IMR-90 (cell line): ENCODE data around the gene ZNF76. TPM values are rescaled to one million over a fixed set of nuclear protein-coding genes. Genes with fewer than 3 reads are reported as not detected.

Experiments used
- ATAC-seq: fragments of 200-7000 bp; cut with Tn5 transposase; 2 replicates; pipeline ENCODE4 v1.9.1; 2020; ENCODE audit warnings: low read depth, mild to moderate bottlenecking, moderate library complexity
- BruUV-seq: library from RNA; stranded (reverse); fragments of 400-500 nt; replicated peaks from 2 replicates; lab custom pipeline; 2021; lab: Mats Ljungman, UMichigan
- CTCF ChIA-PET: fragments of 300-600 bp; formaldehyde crosslinking; extraction: SDS; loops from one replicate; lab custom pipeline; 2021; ENCODE audit warnings: antibody characterized with exemption; lab: Yijun Ruan, JAX
- POLR2A ChIA-PET: fragments of 300-600 bp; sonication (Branson Sonifier 250); formaldehyde crosslinking; loops from one replicate; lab custom pipeline; 2022; ENCODE audit warnings: antibody characterized with exemption; ENCODE audit not compliant: unreplicated experiment; lab: Charles Lee
- DNase-seq: peaks from one replicate; pipeline ENCODE4 v3.0.0; 2013
- H2AFZ ChIP-seq: replicated peaks from 2 replicates; pipeline ENCODE3; 2013; ENCODE audit warnings: low read length, mild to moderate bottlenecking; ENCODE audit not compliant: poor library complexity
- H2AK5ac ChIP-seq: 2 replicates; pipeline ENCODE4 v1.6.1; 2013; ENCODE audit warnings: low read depth, low read length, inconsistent platforms
- H2AK9ac ChIP-seq: replicated peaks from 2 replicates; pipeline ENCODE3; 2013; ENCODE audit warnings: mild to moderate bottlenecking, low read depth, low read length, moderate library complexity; ENCODE audit not compliant: poor library complexity
- H2BK120ac ChIP-seq: 2 replicates; pipeline ENCODE4 v1.6.1; 2013; ENCODE audit warnings: low read depth, low read length, inconsistent platforms
- H2BK15ac ChIP-seq: 3 replicates; pipeline ENCODE4 v1.6.1; 2013; ENCODE audit warnings: low read depth, low read length, inconsistent platforms
- H2BK20ac ChIP-seq: 2 replicates; pipeline ENCODE4 v1.6.1; 2013; ENCODE audit warnings: low read depth, mild to moderate bottlenecking, inconsistent platforms, low read length, moderate library complexity
- H2BK5ac ChIP-seq: 2 replicates; pipeline ENCODE4 v1.6.1; 2013; ENCODE audit warnings: mild to moderate bottlenecking, low read depth, low read length, inconsistent platforms; ENCODE audit not compliant: poor library complexity, severe bottlenecking
- H3K14ac ChIP-seq: replicated peaks from 2 replicates; pipeline ENCODE4 v1.6.1; 2013; ENCODE audit warnings: low read depth, low read length, inconsistent platforms
- H3K18ac ChIP-seq: 2 replicates; pipeline ENCODE4 v1.6.1; 2013; ENCODE audit warnings: low read depth, low read length, control low read depth
- H3K23ac ChIP-seq: 2 replicates; pipeline ENCODE4 v1.6.1; 2013; ENCODE audit warnings: low read depth, low read length, inconsistent platforms
- H3K27ac ChIP-seq: 2 replicates; pipeline ENCODE4 v1.5.1; 2013; ENCODE audit warnings: mild to moderate bottlenecking, control low read depth, low read length; ENCODE audit not compliant: insufficient read depth
- H3K27me3 ChIP-seq: 2 replicates; pipeline ENCODE4 v1.6.1; 2013; ENCODE audit warnings: low read length; ENCODE audit not compliant: control insufficient read depth, insufficient read depth
- H3K36me3 ChIP-seq: 2 replicates; pipeline ENCODE4 v1.6.1; 2013; ENCODE audit warnings: low read length, mixed read lengths; ENCODE audit not compliant: control insufficient read depth, insufficient read depth
- H3K4ac ChIP-seq: 2 replicates; pipeline ENCODE4 v1.6.1; 2013; ENCODE audit warnings: low read depth, low read length, inconsistent platforms
- H3K4me1 ChIP-seq: 2 replicates; pipeline ENCODE4 v1.6.1; 2013; ENCODE audit warnings: low read length, mixed read lengths; ENCODE audit not compliant: control insufficient read depth, insufficient read depth
- H3K4me2 ChIP-seq: 2 replicates; pipeline ENCODE4 v1.6.1; 2013; ENCODE audit warnings: low read depth, mild to moderate bottlenecking, control low read depth, low read length, moderate library complexity
- H3K4me3 ChIP-seq: 2 replicates; pipeline ENCODE4 v1.5.1; 2013; ENCODE audit warnings: low read depth, mild to moderate bottlenecking, control low read depth, low read length, moderate library complexity; ENCODE audit not compliant: insufficient read depth
- H3K56ac ChIP-seq: 2 replicates; pipeline ENCODE4 v1.6.1; 2013; ENCODE audit warnings: low read length, inconsistent platforms; ENCODE audit not compliant: insufficient read depth; ENCODE audit errors: extremely low read depth
- H3K79me1 ChIP-seq, 2 experiments: 2 replicates each; pipeline ENCODE4 v1.6.1; 2013; ENCODE audit warnings: low read length in 2 of 2, inconsistent platforms in 1 of 2, low read depth in 1 of 2
- H3K9ac ChIP-seq: 2 replicates; pipeline ENCODE4 v1.6.1; 2013; ENCODE audit warnings: low read depth, low read length, control low read depth
- H3K9me1 ChIP-seq: 2 replicates; pipeline ENCODE4 v1.6.1; 2013; ENCODE audit warnings: low read length, inconsistent platforms; ENCODE audit not compliant: insufficient read depth
- H3K9me3 ChIP-seq: 2 replicates; pipeline ENCODE4 v1.6.1; 2013; ENCODE audit warnings: low read length; ENCODE audit not compliant: control insufficient read depth, insufficient read depth
- H4K20me1 ChIP-seq: 2 replicates; pipeline ENCODE4 v1.6.1; 2013; ENCODE audit warnings: low read length, inconsistent platforms; ENCODE audit not compliant: insufficient read depth
- H4K5ac ChIP-seq: 2 replicates; pipeline ENCODE4 v1.6.1; 2013; ENCODE audit warnings: mild to moderate bottlenecking, low read depth, low read length, control low read depth
- H4K8ac ChIP-seq, 2 experiments: 2 replicates each; pipeline ENCODE4 v1.6.1; 2013; ENCODE audit warnings: low read depth in 2 of 2, low read length in 2 of 2, control low read depth in 1 of 2, inconsistent platforms in 1 of 2
- H4K91ac ChIP-seq: 2 replicates; pipeline ENCODE4 v1.6.1; 2013; ENCODE audit warnings: low read depth, low read length, inconsistent platforms; ENCODE audit not compliant: insufficient read depth
- CEBPB ChIP-seq: IDR thresholded peaks from 2 replicates; pipeline ENCODE4 v1.6.1; 2012; ENCODE audit warnings: low read depth, low read length, improper control_type of control experiment
- CHD1 ChIP-seq: IDR thresholded peaks from 2 replicates; pipeline ENCODE4 v1.6.1; 2012; ENCODE audit warnings: low read depth, low read length, improper control_type of control experiment
- CTCF ChIP-seq: conservative IDR thresholded peaks from 2 replicates; pipeline ENCODE4 v1.5.1; 2012; ENCODE audit warnings: mild to moderate bottlenecking, low read depth, low read length, improper control_type of control experiment
- FOS ChIP-seq: fragments of 150-350 bp; IDR thresholded peaks from 2 replicates; pipeline ENCODE4 v1.6.1; 2016; ENCODE audit warnings: low read depth, low read length
- MAFK ChIP-seq: IDR thresholded peaks from 2 replicates; pipeline ENCODE4 v1.6.1; 2012; ENCODE audit warnings: low read depth, low read length, improper control_type of control experiment
- NFE2L2 ChIP-seq: fragments of 150-350 bp; IDR thresholded peaks from 2 replicates; pipeline ENCODE4 v1.6.1; 2016; ENCODE audit warnings: low read depth, mild to moderate bottlenecking, low read length
- SMC3 ChIP-seq: fragments of 150-350 bp; IDR thresholded peaks from 2 replicates; pipeline ENCODE4 v1.6.1; 2016; ENCODE audit warnings: low read depth, mild to moderate bottlenecking, antibody characterized with exemption, low read length, moderate library complexity
- WGBS, 2 experiments: methylation state at CpG; one replicate each; pipeline versions ENCODE4 v1.1.5 to v1.1.7; 2013; ENCODE audit warnings: missing lambda C conversion rate in 2 of 2; ENCODE audit not compliant: insufficient read length in 1 of 2; ENCODE audit errors: extremely low coverage in 2 of 2; 5-methylcytosine and 5-hydroxymethylcytosine counted together
- dilution Hi-C: fragments of 300-500 bp; cut with HindIII; formaldehyde crosslinking; loops from one replicate; pipeline ENCODE4 v1.14.3; 2018; ENCODE audit warnings: low sequenced_read_pairs; ENCODE audit not compliant: unreplicated experiment
- in situ Hi-C: fragments of 300-500 bp; cut with MboI; formaldehyde crosslinking; loops from 3 replicates; pipeline ENCODE4 v1.14.3; 2019; ENCODE audit warnings: low sequenced_read_pairs, inconsistent platforms, mixed read lengths
- intact Hi-C: fragments of 100-400 bp; cut with micrococcal nuclease; formaldehyde crosslinking; loops from 2 replicates; pipeline ENCODE4 v1.10.0; 2022
- polyA plus RNA-seq, 3 experiments: library from polyadenylated mRNA; depleted of rRNA; stranded (reverse); fragments of >200 nt; gene quantifications; 2 replicates each; pipeline ENCODE4 v1.2.3, GENCODE V29; 2012; ENCODE audit warnings: low replicate concordance in 1 of 3
- total RNA-seq: library from RNA; depleted of rRNA; stranded (reverse); fragments of >200 nt; gene quantifications from 2 replicates; pipeline ENCODE4 v1.2.3, GENCODE V29; 2012
- TF ChIP-seq, protein P1 (sequence below): fragments of 150-350 bp; IDR thresholded peaks from 2 replicates; pipeline ENCODE4 v1.6.1; 2017; ENCODE audit warnings: mild to moderate bottlenecking, antibody characterized with exemption, low read length, low read depth

ZNF76 gene
- total and polyA plus RNA-seq, 2 of the 4 experiments (the other 2 are of a cell fraction), result 19.9 to 21.1 TPM

- H2AFZ ChIP-seq, result peak overlapping the region; percentile 44
- TF ChIP-seq CHD1, result no peak
- TF ChIP-seq, protein P1, sequence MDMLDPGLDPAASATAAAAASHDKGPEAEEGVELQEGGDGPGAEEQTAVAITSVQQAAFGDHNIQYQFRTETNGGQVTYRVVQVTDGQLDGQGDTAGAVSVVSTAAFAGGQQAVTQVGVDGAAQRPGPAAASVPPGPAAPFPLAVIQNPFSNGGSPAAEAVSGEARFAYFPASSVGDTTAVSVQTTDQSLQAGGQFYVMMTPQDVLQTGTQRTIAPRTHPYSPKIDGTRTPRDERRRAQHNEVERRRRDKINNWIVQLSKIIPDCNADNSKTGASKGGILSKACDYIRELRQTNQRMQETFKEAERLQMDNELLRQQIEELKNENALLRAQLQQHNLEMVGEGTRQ, result no peak
- no peak for TF ChIP-seq CTCF
- TF ChIP-seq SMC3, result no peak
- no peak for TF ChIP-seq CEBPB
- TF ChIP-seq MAFK, result no peak
- TF ChIP-seq FOS, result no peak
- TF ChIP-seq NFE2L2, result no peak
- in situ Hi-C loops, result loop anchor here (25.0 kb wide), 1 partner anchor 427 kb away; the partner anchor contains the start of gene ARMC12
- no peaks in the 10 kb centered on the region for H4K20me1 ChIP-seq
- no peak overlapping the region for H3K4me2 ChIP-seq
- H2BK15ac ChIP-seq, result no peak overlapping the region
- dilution Hi-C loops, result no loop called here
- H2BK120ac ChIP-seq, result no peak overlapping the region
- H3K14ac ChIP-seq, result no peak overlapping the region
- H3K4me3 ChIP-seq, result no peak overlapping the region
- intact Hi-C loops, result no loop called here
- no peaks in the 10 kb centered on the region for H3K79me1 ChIP-seq
- ChIA-PET CTCF (no interaction called here), POLR2A (no interaction called here)
- H2BK20ac ChIP-seq, result no peak overlapping the region
- no peak overlapping the region for H3K23ac ChIP-seq
- H4K5ac ChIP-seq, result no peak overlapping the region
- no peaks in the 10 kb centered on the region for H3K9me1 ChIP-seq
- H3K56ac ChIP-seq, result no peak overlapping the region
- H4K8ac ChIP-seq, result no peak overlapping the region
- WGBS, 2 experiments, result no CpG with 5 or more reads among the region's 6 CpGs
- H3K18ac ChIP-seq, result no peak overlapping the region
- H3K27me3 ChIP-seq, result peaks cover 15% of the 10 kb centered on the region
- H3K4ac ChIP-seq, result no peak overlapping the region
- H3K9ac ChIP-seq, result no peak overlapping the region
- ATAC-seq (no peak; the same call in 1 of the 2 replicates), DNase-seq (no peak)
- BruUV-seq, result no TSS peak
- no peak overlapping the region for H2AK5ac ChIP-seq
- H2AK9ac ChIP-seq, result no peak overlapping the region
- no peaks in the 10 kb centered on the region for H3K4me1 ChIP-seq
- H3K9me3 ChIP-seq, result no peaks in the 10 kb centered on the region
- H2BK5ac ChIP-seq, result no peak overlapping the region
- no peak overlapping the region for H3K27ac ChIP-seq
- H3K36me3 ChIP-seq, result no peaks in the 10 kb centered on the region
- no peak overlapping the region for H4K91ac ChIP-seq
Observed at GRCh38 chr6:35310265-35310831, 50.8 kb downstream of the ZNF76 start.
